ENCODE measurements around the gene PHF23.
A peak's percentile ranks its signal among the peaks of the same experiment; 100 is the strongest.

PHF23 gene

GRCh38 chr17:7203391-7203790 is 35.9 kb downstream of the PHF23 start:
- DNase-seq (no peak), ATAC-seq (no peak)

GRCh38 chr17:7196651-7197401 is 42.4 kb downstream of the PHF23 start:
- no peak for ATAC-seq
- no peak for DNase-seq

GRCh38 chr17:7195971-7196370 is 43.3 kb downstream of the PHF23 start:
- DNase-seq (no peak), ATAC-seq (no peak)

- no peak for ATAC-seq
- DNase-seq: no peak
These were observed 46.9 kb downstream of the PHF23 start for GRCh38 chr17:7192271-7192937.

- peak; percentile 40 for DNase-seq
- peak; percentile 42 for ATAC-seq
These were observed 47.5 kb downstream of the PHF23 start for GRCh38 chr17:7191571-7192270.

- ATAC-seq (no peak), DNase-seq (no peak)
These were observed 48.2 kb downstream of the PHF23 start for GRCh38 chr17:7191069-7191468.

- no peak for ATAC-seq
- no peak for DNase-seq
These were observed 48.9 kb downstream of the PHF23 start for GRCh38 chr17:7190276-7190917.

GRCh38 chr17:7186241-7186640 is 53.0 kb downstream of the PHF23 start:
- no peak for DNase-seq
- no peak for ATAC-seq
